B cell (primary cell): ENCODE measurements around the gene DTNBP1.

ENCODE experiments used
- CTCF ChIP-seq: fragments of 200-600 bp; IDR thresholded peaks from one replicate; pipeline ENCODE4 v1.8.0; 2022; ENCODE audit warnings: antibody characterized with exemption, mild to moderate bottlenecking
- EZH2 ChIP-seq: IDR thresholded peaks from 2 replicates; pipeline ENCODE4 v1.6.1; 2012; ENCODE audit warnings: borderline replicate concordance, low read depth, mild to moderate bottlenecking, moderate library complexity, low read length; ENCODE audit not compliant: insufficient read depth, poor library complexity, severe bottlenecking

- TF ChIP-seq CTCF = no peak
- TF ChIP-seq EZH2 = no peak
Measured at GRCh38 chr6:15501826-15502445, 160.9 kb downstream of the DTNBP1 start.
